Stimulated activated CD4-positive, alpha-beta T cell treated with anti-CD3 and anti-CD28 coated beads, TNF-alpha, amount 100 ng/mL, for 24 hours (primary cell): ENCODE data around the gene AR.

Source experiments
- DNase-seq, 3 experiments: peaks; one replicate each; pipeline ENCODE4 v3.0.0-alpha.2; 2020; ENCODE audit warnings: low read depth in 3 of 3

AR gene

DNA sequence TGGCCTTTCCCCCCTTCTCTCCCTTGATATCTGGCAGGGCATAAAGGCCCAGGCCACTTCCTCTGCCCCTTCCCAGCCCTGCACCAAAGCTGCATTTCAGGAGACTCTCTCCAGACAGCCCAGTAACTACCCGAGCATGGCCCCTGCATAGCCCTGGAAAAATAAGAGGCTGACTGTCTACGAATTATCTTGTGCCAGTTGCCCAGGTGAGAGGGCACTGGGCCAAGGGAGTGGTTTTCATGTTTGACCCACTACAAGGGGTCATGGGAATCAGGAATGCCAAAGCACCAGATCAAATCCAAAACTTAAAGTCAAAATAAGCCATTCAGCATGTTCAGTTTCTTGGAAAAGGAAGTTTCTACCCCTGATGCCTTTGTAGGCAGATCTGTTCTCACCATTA lies 183.8 kb downstream of the AR start:
- DNase-seq, result no peak

GRCh38 chrX:67730296-67730695 lies 186.5 kb downstream of the AR start:
- DNase-seq, result no peak

GRCh38 chrX:67731061-67731460 lies 187.2 kb downstream of the AR start:
- no peak for DNase-seq

DNA sequence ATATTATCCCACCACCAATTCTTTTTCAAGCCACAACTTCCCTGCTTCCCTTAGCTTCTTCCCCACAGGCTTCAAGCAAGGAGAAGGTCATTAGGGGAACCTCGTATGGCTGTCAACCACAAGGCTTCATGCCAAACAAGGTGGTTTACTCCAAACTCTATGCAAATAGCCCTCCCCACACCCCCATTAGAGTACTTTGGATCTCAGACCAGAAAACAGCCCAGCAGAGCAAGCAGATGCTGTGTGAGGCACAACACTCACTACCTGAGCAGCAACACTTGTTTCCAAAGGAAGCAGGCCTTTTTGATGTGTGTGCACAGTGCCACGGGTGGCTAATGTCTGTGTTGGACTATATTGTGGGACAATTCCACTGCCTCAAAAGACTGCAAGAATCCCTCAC lies 189.0 kb downstream of the AR start:
- DNase-seq, result no peak

DNA sequence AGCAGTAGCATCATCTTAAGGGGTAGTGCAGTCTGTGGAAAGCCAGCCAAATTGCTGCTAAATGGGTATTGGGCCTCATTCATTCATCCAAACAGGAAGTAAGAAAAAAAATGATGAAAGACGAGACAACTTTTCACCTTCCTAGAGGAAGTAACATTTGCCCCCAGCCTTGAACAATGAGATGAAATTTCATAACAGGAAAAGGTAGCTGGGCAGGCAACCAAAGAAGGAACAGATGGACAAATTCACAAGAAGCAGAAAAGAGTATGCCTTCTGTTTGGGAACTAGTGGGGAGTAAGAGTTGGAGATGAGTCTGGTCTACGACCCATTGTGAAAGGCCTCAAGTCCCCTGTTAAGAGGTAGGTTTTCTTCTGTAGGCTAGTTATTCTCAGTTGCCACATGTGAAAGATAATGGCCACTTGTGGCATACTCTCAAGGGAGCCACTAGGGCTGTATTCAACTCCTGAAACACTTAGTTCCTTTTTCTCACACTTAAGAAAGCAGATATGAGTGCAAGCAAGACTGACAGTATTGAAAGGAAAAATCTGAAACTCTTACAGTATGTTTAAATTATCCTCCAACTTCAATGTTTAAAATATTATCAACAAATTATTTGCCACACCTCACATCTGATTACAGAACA lies 190.4 kb downstream of the AR start:
- DNase-seq, result no peak

DNA sequence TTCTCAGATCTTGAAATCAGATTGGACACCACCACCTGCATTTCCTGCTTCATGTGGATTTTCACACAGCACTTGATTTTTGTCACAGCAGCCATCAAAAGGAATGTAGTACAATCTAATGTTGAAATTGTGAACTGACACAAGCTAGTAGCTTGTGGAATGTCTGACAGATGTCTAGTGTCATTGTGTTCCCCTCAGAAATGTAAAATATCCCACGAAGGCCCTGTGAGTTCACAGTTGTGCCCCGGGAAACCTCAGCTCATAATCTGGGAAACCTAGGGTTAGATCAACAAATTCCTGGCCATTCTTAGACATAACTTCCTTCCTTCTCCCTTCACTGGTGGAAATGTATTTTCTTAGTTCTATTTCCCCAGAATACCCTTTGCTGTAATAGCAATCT lies 205.7 kb downstream of the AR start:
- no peak for DNase-seq

DNA sequence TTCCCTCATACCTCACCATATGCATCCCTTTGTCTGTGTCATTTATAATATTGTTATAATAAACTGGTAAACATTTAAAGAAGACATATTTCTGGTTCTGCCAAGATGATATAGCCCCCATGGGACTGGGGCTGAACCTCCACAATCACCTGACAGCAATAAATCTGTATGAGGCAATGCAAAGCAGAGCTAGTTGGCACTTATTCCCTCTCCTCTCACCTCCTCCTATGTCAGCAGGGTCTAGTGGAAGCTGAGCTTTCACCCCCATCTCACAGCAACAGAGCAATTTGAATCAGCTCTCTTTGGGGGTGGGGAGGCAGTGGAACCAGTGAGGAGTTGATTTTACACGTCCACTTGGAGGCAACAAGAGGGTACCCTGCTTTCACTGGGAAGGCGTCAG lies 206.9 kb downstream of the AR start:
- DNase-seq, result no peak

DNA sequence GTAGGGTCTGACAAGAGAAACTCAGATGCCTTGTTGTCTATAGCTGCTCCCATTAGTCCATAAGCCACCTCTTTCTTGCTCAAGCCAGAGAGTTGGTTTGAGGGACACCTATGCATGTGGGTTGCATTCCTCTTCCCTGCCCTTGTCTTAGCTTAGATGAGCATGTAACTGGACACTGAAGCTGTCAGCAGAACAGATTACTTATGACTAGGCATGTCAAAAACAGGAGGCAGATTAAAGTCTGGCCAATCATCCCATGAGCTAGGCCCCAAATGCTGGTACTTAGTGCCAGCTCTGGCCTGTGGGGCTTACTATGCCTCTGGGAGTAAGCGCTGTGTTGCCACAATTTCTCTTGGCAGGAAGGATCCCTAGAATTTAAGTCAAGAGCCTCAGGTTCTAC lies 215.2 kb downstream of the AR start:
- no peak for DNase-seq

- DNase-seq, result no peak
Observed at GRCh38 chrX:67777148-67777547, 233.3 kb downstream of the AR start.

GRCh38 chrX:67779099-67779498 lies 235.3 kb downstream of the AR start:
- no peak for DNase-seq
